Frontal cortex (tissue), 4 donors: Measurements from ENCODE around the gene ABCB4. TPM values are rescaled to one million over a fixed set of nuclear protein-coding genes. Genes with fewer than 3 reads are reported as not detected.

Source experiments
- DNase-seq, 2 donors: peaks; one replicate each; pipeline ENCODE4 v3.0.0; 2012; ENCODE audit warnings: low spot score in 2 of 2
- FAIRE-seq: peaks from 2 replicates; lab custom pipeline; 2012; peaks lifted over from hg19 to GRCh38; lab: Jason Lieb, UNC
- total RNA-seq: library from RNA; depleted of rRNA; stranded (reverse); fragments of >200 nt; gene quantifications from one replicate; pipeline ENCODE4 v1.2.3, GENCODE V29; 2014
- donor health status: control.
- donor health status: control.
- donor health status: control.

Gene ABCB4
- total RNA-seq, 1 donor from 2014 or later, result 1.2 TPM

DNA sequence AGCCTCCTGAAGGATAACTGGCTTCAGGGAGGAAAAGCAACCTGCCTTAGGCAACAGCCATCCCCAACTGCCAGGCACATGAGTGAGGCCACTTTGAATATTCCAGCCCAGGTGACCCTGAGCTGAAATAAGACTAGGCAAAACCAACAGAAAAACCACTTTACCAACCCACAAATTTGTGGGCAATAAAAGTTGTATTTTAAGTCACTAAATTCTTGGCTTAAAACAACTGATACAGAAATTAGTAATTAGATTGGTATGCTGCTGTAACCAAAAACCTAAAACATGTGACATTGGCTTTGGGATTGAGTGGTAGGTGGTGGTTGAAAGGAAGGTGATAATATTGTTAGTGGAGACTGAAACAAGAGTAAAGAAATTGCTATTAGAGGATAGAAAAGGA lies 39.9 kb downstream of the ABCB4 start:
- DNase-seq (no peak), FAIRE-seq (no peak)

DNA sequence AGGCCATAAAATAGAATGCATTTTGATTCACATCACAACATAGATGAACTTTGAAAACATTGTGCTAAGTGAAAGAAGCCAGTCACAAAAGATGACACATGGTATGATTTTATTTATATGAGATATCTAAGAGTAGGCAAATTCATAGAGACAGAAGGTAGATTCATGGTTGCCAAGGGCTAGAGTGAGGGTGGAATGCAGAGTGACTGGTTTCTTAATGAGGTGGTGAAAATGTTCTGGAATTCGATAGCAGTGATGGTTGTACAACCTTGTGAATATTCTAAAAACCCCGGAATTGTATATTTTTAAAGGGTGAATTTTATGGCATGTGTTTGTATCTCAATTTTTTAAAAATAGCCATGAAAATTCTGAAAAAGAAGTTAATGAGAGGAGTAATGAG lies 42.9 kb downstream of the ABCB4 start:
- FAIRE-seq (no peak), DNase-seq (no peak)

- FAIRE-seq (no peak), DNase-seq (no peak)
Measured at GRCh38 chr7:87427288-87427687, 48.2 kb downstream of the ABCB4 start.

DNA sequence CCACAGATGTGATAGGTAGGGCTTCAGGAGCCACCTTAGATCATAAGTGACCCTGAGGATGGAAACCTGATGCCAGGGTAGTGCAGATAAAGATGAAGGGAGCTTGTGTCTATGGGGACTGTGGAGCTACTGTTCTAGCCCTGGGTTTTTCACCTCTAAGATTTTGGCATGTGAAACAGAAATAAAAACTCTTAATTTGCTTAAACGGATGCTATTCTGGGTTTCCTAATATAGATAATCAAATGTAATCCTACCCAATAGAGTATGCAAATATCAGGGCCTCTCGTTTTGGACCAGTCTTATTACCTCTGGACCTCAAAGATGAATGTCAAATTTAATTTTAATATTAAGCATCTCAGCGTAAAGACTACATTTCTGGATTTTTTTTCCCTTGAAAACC lies 49.3 kb downstream of the ABCB4 start:
- DNase-seq (no peak), FAIRE-seq (no peak)

DNA sequence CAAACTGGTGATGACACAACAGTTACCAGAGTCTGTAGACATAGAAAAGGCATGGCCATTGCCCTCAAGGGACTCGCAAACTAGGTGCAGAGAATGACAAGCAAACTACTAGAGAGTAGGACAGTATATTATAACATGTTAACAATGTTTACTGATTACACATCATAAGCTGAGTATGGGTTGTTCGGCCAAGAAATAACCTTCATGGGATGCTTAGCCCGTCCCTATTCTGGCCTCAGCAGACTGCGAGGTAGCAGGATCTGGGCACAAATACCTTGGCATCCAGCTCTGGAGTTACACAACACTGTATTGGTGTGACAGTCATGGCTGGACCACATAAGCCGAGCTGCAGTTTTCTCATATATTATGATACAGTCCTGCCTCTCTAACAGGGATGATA lies 51.4 kb downstream of the ABCB4 start:
- no peak for FAIRE-seq
- no peak for DNase-seq

GRCh38 chr7:87420173-87420572 lies 55.3 kb downstream of the ABCB4 start:
- no peak for DNase-seq
- FAIRE-seq, result no peak

DNA sequence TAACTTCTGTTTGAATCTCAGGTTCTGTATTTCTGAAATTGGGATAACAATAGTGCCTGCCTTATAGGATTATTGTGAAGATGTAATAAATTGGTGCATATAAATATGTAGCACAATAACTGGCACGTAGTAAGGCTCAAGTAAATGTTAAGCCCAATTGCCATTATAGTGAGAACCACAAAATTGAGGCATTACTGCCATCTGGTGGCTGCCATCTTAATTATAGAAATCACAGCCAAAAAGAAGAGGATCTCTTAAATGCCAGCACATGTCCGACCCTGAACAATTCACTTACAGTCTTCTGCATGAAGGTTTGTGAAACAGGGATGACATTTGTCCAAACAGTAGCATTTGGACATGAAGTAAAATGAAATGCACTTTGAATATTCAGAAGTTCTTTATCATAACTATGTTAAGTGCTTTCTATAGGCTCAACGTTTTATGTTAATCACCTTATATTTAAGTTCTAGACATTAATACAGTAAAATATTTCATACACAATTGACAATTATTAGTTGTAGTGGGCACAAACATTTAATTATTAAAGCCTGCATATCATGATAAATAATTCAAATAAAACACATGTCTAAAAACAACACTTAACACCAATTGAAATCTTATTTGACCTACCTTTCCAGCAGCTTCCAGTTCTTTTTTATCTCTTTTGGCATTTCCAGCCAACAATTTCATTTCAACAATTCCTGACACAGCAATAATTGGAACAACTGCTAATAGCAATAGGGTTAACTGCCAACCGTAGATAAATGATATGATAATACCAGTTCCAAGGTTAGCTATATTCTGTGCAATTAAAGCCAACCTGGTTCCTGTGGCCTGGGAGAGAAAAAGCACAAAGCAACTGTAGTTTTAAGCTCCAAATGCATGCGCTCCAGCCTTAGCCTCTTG lies 58.5 kb downstream of the ABCB4 start:
- FAIRE-seq, result peak; percentile 62

GRCh38 chr7:87414794-87415188 lies 60.7 kb downstream of the ABCB4 start:
- DNase-seq (no peak), FAIRE-seq (no peak)

More for the DNA sequence above, 58.5 kb downstream of the ABCB4 start:
- DNase-seq, result peak; percentile 13 to 25

DNA sequence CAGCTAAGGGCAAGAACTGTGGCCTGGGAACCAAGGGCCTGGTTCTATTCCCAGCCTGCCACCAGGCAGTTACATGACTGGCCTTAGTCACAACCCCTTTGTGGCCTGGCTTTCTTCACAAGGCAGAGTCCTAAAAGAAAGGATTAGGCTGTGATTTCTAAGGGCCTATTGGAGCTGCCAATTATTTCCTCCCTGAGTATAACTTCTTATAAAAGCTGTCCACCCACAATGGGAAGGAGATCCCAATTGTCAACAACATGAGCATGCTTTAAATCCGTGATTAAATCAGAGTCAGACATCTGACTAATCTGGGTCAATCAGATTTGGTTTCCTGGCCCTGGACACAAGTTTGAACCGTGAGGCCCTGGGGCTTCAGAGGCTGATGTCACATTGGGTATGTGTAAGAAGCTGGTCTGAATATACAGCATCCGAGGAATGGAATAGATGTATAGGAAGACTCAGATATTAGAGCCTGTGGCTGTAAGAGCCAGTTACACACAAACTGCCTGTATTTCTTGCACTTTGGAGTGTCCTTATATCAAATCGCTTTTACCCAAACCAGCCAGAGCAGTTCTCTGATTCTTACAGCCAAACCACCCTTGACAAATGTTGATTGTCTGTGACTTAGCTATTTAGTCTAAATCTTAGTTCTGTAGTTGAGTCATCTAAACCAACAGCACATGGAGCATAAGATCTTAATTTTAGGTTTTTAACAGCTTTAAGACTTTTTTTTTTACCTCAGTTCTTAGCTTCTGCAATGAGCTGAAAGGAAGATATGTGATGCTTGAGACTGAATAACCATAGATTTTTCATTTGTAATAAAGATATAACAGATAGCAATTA lies 61.3 kb downstream of the ABCB4 start:
- no peak for FAIRE-seq
- no peak for DNase-seq

DNA sequence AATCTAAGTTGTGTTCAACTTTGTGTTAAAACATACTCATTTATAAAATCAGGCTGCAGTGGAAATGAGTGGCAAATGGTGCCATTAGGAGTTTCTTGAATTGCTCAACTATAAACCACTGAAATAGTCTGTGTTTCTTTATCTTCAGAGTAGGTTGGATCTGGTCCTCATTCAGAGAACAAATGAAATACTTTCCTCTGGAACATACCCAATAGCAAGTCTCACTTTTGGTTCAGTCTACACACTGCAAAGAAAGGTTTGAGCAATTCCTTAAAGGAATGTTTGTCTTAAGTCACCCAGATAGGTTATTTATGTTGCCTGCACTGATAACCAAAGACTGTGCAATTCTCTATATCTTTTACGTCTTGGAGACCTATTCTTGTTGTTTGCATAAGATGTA lies 62.5 kb downstream of the ABCB4 start:
- DNase-seq (no peak), FAIRE-seq (no peak)

GRCh38 chr7:87411186-87411585 lies 64.3 kb downstream of the ABCB4 start:
- no peak for FAIRE-seq
- DNase-seq, result no peak

GRCh38 chr7:87404674-87405073 lies 70.8 kb downstream of the ABCB4 start:
- FAIRE-seq, result no peak
- no peak for DNase-seq

DNA sequence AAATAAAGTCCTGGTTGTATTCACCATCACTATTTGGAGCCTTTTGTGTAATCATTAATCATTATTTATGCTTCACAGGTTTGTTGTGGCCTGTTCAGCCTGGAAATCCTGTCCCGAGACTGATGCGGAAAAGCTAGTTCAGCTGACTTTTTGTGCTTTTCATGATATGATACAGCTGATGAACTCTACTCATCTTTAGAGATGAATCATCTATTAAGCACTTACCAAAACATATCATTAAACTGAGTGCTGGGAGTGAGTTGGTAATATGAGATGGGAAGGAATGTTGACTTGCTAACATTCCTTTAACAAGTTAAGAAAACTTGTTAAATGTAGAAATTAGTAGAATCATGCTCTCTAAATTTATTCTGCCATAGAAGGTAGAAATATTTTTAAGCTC lies 77.0 kb downstream of the ABCB4 start:
- no peak for FAIRE-seq

DNA sequence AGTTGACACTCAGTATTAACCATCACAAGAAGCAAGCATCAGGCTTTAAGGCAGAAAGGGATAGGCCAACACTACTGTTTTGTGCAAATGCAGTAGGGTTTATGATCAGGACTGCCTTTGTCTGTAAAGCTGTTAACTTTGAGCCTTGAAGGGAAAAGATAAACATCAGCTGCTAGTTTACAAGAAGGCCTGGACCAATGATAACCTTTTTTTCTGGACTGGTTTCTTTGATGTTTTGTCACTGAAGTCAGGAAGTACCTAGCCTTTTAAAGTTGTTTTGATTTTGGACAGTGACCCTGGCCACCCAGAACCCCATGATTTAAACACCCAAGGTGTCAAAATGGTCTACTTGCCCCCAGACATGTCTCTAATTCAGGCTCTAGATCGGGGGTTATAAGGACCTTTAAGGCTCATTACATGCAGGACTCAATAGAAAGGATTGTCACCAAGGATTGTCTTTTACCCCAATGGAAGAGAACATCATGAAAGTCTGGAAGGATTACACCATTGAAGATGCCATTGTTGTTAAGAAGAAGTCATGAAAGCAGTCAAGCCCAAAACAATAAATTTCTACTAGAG lies 79.9 kb downstream of the ABCB4 start:
- no peak for FAIRE-seq
- DNase-seq, result no peak

More for the DNA sequence above, 77.0 kb downstream of the ABCB4 start:
- DNase-seq, result no peak

GRCh38 chr7:87391020-87391701 lies 84.3 kb downstream of the ABCB4 start:
- DNase-seq, result no peak
- FAIRE-seq, result no peak

DNA sequence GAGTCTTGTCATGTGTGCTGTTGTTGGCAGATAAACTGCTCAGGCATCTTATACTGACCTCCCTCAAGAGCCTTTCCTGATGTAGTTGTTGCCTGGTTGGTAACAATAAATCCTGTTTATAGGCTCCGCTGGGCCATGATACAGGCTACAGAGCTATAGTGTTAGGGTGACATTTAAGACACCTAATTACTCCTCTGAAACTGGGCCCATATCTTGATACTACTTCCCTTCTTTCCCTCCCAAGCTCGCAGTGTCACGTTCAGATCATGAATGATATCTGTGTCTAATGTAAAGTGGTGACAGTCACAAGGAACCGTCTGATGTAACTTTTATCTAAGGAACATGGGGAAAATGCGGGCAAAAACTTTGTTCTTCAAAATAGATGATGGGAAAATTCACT lies 94.6 kb downstream of the ABCB4 start:
- FAIRE-seq, result no peak
- DNase-seq, result no peak

DNA sequence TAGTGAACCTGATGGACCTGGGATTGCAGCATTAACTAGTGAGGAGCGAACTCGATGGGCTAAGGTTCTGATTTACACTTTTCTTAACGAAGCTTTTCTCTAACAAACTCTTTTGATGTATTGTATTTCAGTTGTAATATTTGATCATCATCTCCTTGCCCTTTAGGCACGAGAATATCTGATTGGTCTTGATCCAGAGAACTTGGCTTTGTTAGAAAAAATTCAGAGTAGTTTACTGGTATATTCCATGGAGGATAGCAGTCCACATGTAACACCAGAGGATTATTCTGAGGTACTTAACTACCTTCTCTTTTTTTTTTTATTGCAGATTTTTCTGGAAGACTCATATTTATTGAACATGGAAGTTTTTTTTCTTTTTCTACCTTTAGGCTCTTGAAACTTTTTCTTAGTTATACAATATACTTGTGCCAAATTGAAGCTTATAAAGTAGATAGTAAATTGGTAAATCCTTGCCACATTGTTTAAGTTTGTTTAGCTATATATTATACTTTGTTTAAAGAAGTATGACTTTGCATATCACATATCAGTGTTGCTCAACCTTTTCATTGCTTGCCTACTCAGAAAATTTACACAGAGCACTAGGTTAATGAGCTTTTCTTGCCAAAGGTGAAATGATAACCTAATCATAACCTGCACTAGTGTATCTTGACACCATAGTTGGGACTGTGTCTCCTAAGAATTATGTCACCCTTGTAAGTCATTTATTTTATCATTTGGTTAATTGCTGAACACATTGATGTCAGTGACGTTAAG lies 99.6 kb downstream of the ABCB4 start:
- FAIRE-seq (no peak), DNase-seq (no peak)

DNA sequence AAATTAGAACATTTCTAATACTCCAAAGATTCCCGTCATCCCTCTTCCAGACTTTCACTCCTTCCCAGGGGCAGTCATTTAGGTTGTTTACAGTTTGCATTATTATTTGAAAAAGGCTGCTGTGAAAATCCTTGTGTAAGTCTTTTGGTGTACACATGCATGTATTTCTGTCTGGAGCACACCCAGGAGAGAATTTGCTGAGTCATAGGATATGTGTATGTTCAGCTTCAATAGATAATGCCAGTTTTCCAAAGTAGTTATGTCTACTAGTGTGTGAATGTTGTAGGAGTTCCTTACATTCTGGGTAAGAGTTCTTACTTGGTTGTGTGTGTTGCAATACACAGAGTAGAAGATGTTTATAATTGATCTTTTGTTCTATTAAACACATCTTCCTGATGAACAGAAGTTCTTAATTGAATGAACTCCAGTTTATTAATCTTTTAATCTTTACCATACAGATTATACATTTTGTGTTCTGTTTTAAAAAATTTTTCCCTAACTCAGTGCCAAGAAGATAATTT lies 104.8 kb downstream of the ABCB4 start:
- no peak for DNase-seq
- no peak for FAIRE-seq

- no peak for DNase-seq
- FAIRE-seq, result no peak
Measured at GRCh38 chr7:87369216-87369615, 106.3 kb downstream of the ABCB4 start.
